Endothelial cell of umbilical vein (primary cell): Measurements from ENCODE around the gene EHD1. TPM values are rescaled to one million over a fixed set of nuclear protein-coding genes. Genes with fewer than 3 reads are reported as not detected.

Experiments used
- BruUV-seq: library from RNA; stranded (reverse); fragments of 400-500 nt; replicated peaks from 2 replicates; lab custom pipeline; 2021; lab: Mats Ljungman, UMichigan
- CTCF ChIA-PET: fragments of 300-600, 350-600 bp; sonication (Branson Sonifier 250); formaldehyde crosslinking; loops from one replicate; lab custom pipeline; 2021; ENCODE audit warnings: antibody characterized with exemption, inconsistent platforms; lab: Charles Lee
- POLR2A ChIA-PET: fragments of 300-600, 350-600 bp; sonication (Branson Sonifier 250); formaldehyde crosslinking; loops from one replicate; lab custom pipeline; 2021; ENCODE audit warnings: antibody characterized with exemption, inconsistent platforms; lab: Charles Lee
- DNase-seq: peaks from one replicate; pipeline ENCODE4 v3.0.0-alpha.2; 2011; ENCODE audit warnings: low read depth, low spot score
- FAIRE-seq: peaks from 2 replicates; lab custom pipeline; 2011; peaks lifted over from hg19 to GRCh38; lab: Jason Lieb, UNC
- H2AFZ ChIP-seq: 2 replicates; pipeline ENCODE4 v1.6.0; 2012; ENCODE audit warnings: low read depth, low read length, control low read depth, inconsistent platforms
- H3K27ac ChIP-seq: 2 replicates; pipeline ENCODE4 v1.5.1; 2011; ENCODE audit warnings: low read depth, mild to moderate bottlenecking, control low read depth, low read length, moderate library complexity; ENCODE audit not compliant: insufficient read depth
- H3K27me3 ChIP-seq, 2 experiments: 2 replicates each; pipeline versions ENCODE4 v1.6.0 to v1.6.1; 2011; ENCODE audit warnings: low read length in 2 of 2, mixed read lengths in 1 of 2; ENCODE audit not compliant: control insufficient read depth in 2 of 2, insufficient read depth in 2 of 2
- H3K36me3 ChIP-seq, 2 experiments: 2 replicates in 1 of 2; 3 replicates in 1 of 2; pipeline ENCODE4 v1.5.1; 2011; ENCODE audit warnings: low read length in 2 of 2, mild to moderate bottlenecking in 1 of 2, moderate library complexity in 1 of 2; ENCODE audit not compliant: control insufficient read depth in 2 of 2, insufficient read depth in 2 of 2; ENCODE audit errors: extremely low read depth in 1 of 2
- H3K4me1 ChIP-seq: 3 replicates; pipeline ENCODE4 v1.5.1; 2011; ENCODE audit warnings: mild to moderate bottlenecking, low read length; ENCODE audit not compliant: control insufficient read depth, insufficient read depth; ENCODE audit errors: extremely low read depth
- H3K4me2 ChIP-seq: 2 replicates; pipeline ENCODE4 v1.6.1; 2011; ENCODE audit warnings: low read length, control low read depth, mixed read lengths; ENCODE audit not compliant: insufficient read depth
- H3K4me3 ChIP-seq, 3 experiments: fragments of 200-600 bp in 1 of 3; sonication (generic), shearing (Covaris generic) in 1 of 3; replicated peaks in 1 of 3; 2 replicates each; pipeline ENCODE4 v1.5.1; 2011 to 2016; ENCODE audit warnings: control low read depth in 3 of 3, low read length in 3 of 3, mild to moderate bottlenecking in 2 of 3, inconsistent platforms in 1 of 3, low read depth in 1 of 3, moderate library complexity in 1 of 3; ENCODE audit not compliant: insufficient read depth in 1 of 3
- H3K79me2 ChIP-seq: 2 replicates; pipeline ENCODE4 v1.6.0; 2012; ENCODE audit warnings: low read length, inconsistent platforms; ENCODE audit not compliant: control insufficient read depth, insufficient read depth
- H3K9ac ChIP-seq: replicated peaks from 2 replicates; pipeline ENCODE3; 2011; ENCODE audit warnings: low read length, control low read depth; ENCODE audit not compliant: insufficient read depth; ENCODE audit errors: extremely low read depth
- H3K9me1 ChIP-seq: replicated peaks from 3 replicates; pipeline ENCODE4 v1.6.0; 2011; ENCODE audit warnings: mild to moderate bottlenecking, low read length; ENCODE audit not compliant: control insufficient read depth, insufficient read depth; ENCODE audit errors: extremely low read depth
- H3K9me3 ChIP-seq: replicated peaks from 2 replicates; pipeline ENCODE4 v1.5.1; 2012; ENCODE audit warnings: low read length, inconsistent platforms; ENCODE audit not compliant: control insufficient read depth, insufficient read depth
- H4K20me1 ChIP-seq: replicated peaks from 2 replicates; pipeline ENCODE3; 2011; ENCODE audit warnings: mild to moderate bottlenecking, low read length; ENCODE audit not compliant: control insufficient read depth, insufficient read depth; ENCODE audit errors: extremely low read depth
- POLR2A ChIP-seq: IDR thresholded peaks from 2 replicates; pipeline ENCODE4 v1.6.1; 2012; ENCODE audit warnings: low read depth, mild to moderate bottlenecking, control low read depth, low read length
- POLR2AphosphoS5 ChIP-seq: IDR thresholded peaks from 2 replicates; pipeline ENCODE4 v1.6.1; 2012; ENCODE audit warnings: low read depth, mild to moderate bottlenecking, control low read depth, low read length, moderate library complexity; ENCODE audit not compliant: insufficient read depth
- dilution Hi-C: fragments of 300-500 bp; cut with MboI; formaldehyde crosslinking; loops from one replicate; pipeline ENCODE4 v1.15.0; 2019; ENCODE audit warnings: low sequenced_read_pairs; ENCODE audit not compliant: extremely low pct_ligation_motif_present
- intact Hi-C: fragments of 100-400 bp; cut with micrococcal nuclease; formaldehyde crosslinking; loops from one replicate; pipeline ENCODE4 v1.10.0; 2022
- polyA plus RNA-seq, 4 experiments: library from polyadenylated mRNA; depleted of rRNA in 3 of 4; stranded (reverse) in 3 of 4; unstranded in 1 of 4; fragments of >200 nt; gene quantifications; 2 replicates each; pipeline versions ENCODE4 v1.2.1 to v1.2.3, GENCODE V29; 2011 to 2012; ENCODE audit warnings: missing spikeins in 1 of 4
- total RNA-seq: library from RNA; stranded (reverse); gene quantifications from 2 replicates; pipeline ENCODE4 v1.2.3, GENCODE V29; 2021
- TF ChIP-seq, protein P1 (sequence below), 2 donors: IDR thresholded peaks; 1 replicate in 1 of 2; 2 replicates in 1 of 2; pipeline ENCODE4 v1.5.1; 2011; ENCODE audit warnings: low read length in 2 of 2, mild to moderate bottlenecking in 2 of 2, moderate library complexity in 2 of 2, control low read depth in 1 of 2, inconsistent platforms in 1 of 2, low read depth in 1 of 2; ENCODE audit not compliant: insufficient read depth in 1 of 2; ENCODE audit errors: extremely low read depth in 1 of 2
- TF ChIP-seq, protein P2 (sequence below): IDR thresholded peaks from 2 replicates; pipeline ENCODE4 v1.6.1; 2011; ENCODE audit not compliant: insufficient read depth, insufficient read length

The EHD1 gene
- total and polyA plus RNA-seq, 2 donors (not counting 3 experiments of a cell fraction or from before 2014, with no cell fraction given) = 109 to 136 TPM

DNA sequence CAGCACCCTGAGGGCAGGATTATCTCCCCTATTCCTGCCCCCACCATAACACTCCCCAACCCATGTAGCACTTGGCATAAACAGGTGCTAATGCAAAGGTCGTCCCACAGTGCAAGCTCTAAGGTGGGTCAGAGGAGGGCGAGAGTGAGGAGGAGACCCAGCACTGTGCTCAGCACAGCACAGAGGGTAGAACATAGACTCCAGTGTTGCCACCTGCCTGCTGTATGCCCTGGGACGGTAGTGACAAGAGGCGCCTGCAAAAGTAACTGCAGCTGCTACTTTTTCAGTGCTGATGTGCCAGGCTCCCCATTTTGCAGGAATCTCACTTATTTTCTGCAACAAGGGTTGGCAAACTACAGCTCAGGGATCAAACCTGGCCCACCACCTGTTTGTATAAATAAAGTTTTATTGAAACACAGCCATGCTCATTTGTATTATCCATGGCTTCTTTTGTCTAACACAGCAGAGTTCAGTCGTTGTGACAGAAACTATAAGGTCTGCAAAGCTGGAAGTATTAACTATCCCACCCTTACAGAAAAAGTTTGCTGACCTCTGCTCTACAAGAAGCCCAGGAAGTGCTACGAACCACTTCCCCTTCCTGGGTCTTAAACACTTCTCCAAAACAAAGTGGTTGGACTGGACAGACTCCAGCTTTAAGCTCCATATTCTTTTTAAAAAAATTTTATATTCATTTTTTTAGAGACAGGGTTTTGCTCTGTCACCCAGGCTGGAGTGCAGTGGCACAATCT lies 17.0 kb downstream of the EHD1 start:
- H3K79me2 ChIP-seq = peaks cover 67% of the 10 kb centered on the region
- H3K9ac ChIP-seq = no peak overlapping the region

DNA sequence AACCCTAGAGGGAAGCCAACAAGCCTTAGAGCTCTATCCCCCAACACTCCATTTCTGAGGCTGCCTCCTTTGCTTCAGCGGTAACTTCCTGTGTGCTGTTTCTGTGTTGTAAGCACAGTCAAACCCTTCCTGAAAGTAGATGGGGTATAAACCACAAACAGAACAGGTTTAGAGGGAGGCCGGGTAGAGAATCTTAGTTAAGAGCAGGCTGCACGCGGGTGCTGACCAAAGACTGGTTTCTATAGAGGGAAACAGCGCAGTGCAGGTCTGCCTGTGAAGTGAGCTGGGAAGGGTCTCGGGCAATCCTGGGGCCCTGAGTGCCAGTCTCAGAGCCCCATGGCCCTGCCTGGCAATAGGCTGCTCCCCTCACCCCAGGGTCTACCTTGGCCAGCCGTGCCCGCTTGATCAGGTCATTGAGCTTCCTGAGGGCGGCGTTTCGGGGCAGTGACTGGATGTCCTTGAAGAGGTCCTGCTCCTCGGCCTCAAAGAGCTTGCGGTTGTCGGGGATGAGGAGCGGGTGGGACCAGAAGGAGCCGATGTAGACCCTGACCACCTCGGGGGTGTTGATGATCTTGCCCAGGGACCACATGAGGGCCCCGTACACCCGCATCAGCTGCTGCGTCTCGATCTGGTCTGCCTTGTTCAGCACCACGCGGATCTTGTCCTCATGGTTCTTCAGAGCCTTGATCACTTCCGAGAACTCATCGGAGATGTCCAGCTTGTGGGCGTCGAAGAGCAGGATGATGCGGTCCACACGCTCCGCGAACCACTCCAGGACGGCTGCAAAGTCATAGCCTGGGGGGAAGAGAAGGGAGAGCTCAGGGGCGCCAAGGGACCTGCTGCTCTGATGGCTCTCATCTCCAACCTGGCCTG lies 18.6 kb downstream of the EHD1 start:
- TF ChIP-seq POLR2A = no peak
- TF ChIP-seq, protein P1, sequence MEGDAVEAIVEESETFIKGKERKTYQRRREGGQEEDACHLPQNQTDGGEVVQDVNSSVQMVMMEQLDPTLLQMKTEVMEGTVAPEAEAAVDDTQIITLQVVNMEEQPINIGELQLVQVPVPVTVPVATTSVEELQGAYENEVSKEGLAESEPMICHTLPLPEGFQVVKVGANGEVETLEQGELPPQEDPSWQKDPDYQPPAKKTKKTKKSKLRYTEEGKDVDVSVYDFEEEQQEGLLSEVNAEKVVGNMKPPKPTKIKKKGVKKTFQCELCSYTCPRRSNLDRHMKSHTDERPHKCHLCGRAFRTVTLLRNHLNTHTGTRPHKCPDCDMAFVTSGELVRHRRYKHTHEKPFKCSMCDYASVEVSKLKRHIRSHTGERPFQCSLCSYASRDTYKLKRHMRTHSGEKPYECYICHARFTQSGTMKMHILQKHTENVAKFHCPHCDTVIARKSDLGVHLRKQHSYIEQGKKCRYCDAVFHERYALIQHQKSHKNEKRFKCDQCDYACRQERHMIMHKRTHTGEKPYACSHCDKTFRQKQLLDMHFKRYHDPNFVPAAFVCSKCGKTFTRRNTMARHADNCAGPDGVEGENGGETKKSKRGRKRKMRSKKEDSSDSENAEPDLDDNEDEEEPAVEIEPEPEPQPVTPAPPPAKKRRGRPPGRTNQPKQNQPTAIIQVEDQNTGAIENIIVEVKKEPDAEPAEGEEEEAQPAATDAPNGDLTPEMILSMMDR (IDR thresholded peaks at IDR 0.05; ENCODE audit: extremely low read depth in 1 of 2, insufficient read depth in 1 of 2, low read depth in 1 of 2, low read length in 2 of 2) = no peak
- TF ChIP-seq, protein P2, sequence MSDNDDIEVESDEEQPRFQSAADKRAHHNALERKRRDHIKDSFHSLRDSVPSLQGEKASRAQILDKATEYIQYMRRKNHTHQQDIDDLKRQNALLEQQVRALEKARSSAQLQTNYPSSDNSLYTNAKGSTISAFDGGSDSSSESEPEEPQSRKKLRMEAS = no peak
- DNase-seq = no peak

More for the DNA sequence above, 17.0 kb downstream of the EHD1 start:
- dilution Hi-C loops = no loop called here
- no peaks in the 10 kb centered on the region for H3K9me3 ChIP-seq
- no peak overlapping the region for H2AFZ ChIP-seq
- TF ChIP-seq POLR2AphosphoS5 (no peak), POLR2A (peak; percentile 31)
- intact Hi-C loops = no loop called here
- no peak overlapping the region for H3K27ac ChIP-seq
- no peaks in the 10 kb centered on the region for H4K20me1 ChIP-seq
- H3K4me3 ChIP-seq = no peak overlapping the region
- BruUV-seq = no TSS peak
- H3K4me2 ChIP-seq = no peak overlapping the region
- FAIRE-seq (no peak), DNase-seq (no peak)
- ChIA-PET POLR2A (interaction anchor here (1.0 kb wide), 1 partner anchor 17 kb away, joined by 3 read pairs; no protein-coding TSS in a partner anchor), CTCF (interaction anchor here (0.8 to 9.1 kb wide), 4 partner anchors 8 to 33 kb away, joined by 3 to 101 read pairs (median 6); no protein-coding TSS in a partner anchor)
- peaks cover 0 to 16% of the 10 kb centered on the region in 2 experiments for H3K36me3 ChIP-seq
- H3K27me3 ChIP-seq = no peaks in the 10 kb centered on the region
- peaks cover 38% of the 10 kb centered on the region for H3K4me1 ChIP-seq
- H3K9me1 ChIP-seq = no peaks in the 10 kb centered on the region

More for the DNA sequence above, 18.6 kb downstream of the EHD1 start:
- Histone ChIP-seq H3K79me2 (peaks cover 50% of the 10 kb centered on the region), H3K36me3 (peaks cover 0 to 16% of the 10 kb centered on the region in 2 experiments), H3K27me3 (no peaks in the 10 kb centered on the region), H2AFZ (no peak overlapping the region), H3K27ac (no peak overlapping the region), H3K4me2 (no peak overlapping the region), H3K9ac (no peak overlapping the region), H3K9me1 (no peaks in the 10 kb centered on the region), H3K4me1 (peaks cover 46% of the 10 kb centered on the region), H3K9me3 (no peaks in the 10 kb centered on the region), H4K20me1 (no peaks in the 10 kb centered on the region), H3K4me3 (no peak overlapping the region)
- dilution Hi-C loops (no loop called here), intact Hi-C loops (no loop called here)
- FAIRE-seq = no peak
- POLR2A ChIA-PET = interaction anchor here (1.6 to 1.9 kb wide), 2 partner anchors 18 to 20 kb away, joined by 4 to 5 read pairs; partner anchors contain the start of gene EHD1
- BruUV-seq = no TSS peak
- CTCF ChIA-PET = interaction anchor here (1.1 to 9.1 kb wide), 6 partner anchors 9 to 28 kb away, joined by 3 to 101 read pairs (median 12); partner anchors contain the start of gene EHD1
